Effector memory CD8-positive, alpha-beta T cell (primary cell): ENCODE results near the gene PAXX.

Experiments
- ATAC-seq: fragments of 150-1000 bp; cut with Tn5 transposase; replicated peaks from 2 replicates; pipeline ENCODE4 v1.10.0; 2021; ENCODE audit warnings: mild to moderate bottlenecking, moderate library complexity
- DNase-seq, 3 experiments: peaks; one replicate each; pipeline ENCODE4 v3.0.0; 2021
- H3K27ac Mint-ChIP-seq, 2 donors: one replicate each; pipeline ENCODE4 v1.8.0; 2022; ENCODE audit warnings: mild to moderate bottlenecking in 2 of 2, mixed read lengths in 2 of 2, moderate library complexity in 2 of 2
- H3K27me3 Mint-ChIP-seq, 2 donors: one replicate each; pipeline ENCODE4 v1.8.0; 2022; ENCODE audit warnings: mixed read lengths in 2 of 2
- H3K36me3 Mint-ChIP-seq: one replicate; pipeline ENCODE4 v1.8.0; 2022; ENCODE audit warnings: mild to moderate bottlenecking, moderate library complexity, mixed read lengths; ENCODE audit not compliant: insufficient read depth
- H3K4me1 Mint-ChIP-seq, 2 donors: one replicate each; pipeline ENCODE4 v1.8.0; 2022; ENCODE audit warnings: low read depth in 2 of 2, mixed read lengths in 2 of 2
- H3K4me3 Mint-ChIP-seq, 2 donors: one replicate each; pipeline ENCODE4 v1.8.0; 2022; ENCODE audit warnings: mild to moderate bottlenecking in 2 of 2, mixed read lengths in 2 of 2, moderate library complexity in 2 of 2
- H3K9me3 Mint-ChIP-seq, 2 donors: one replicate each; pipeline ENCODE4 v1.8.0; 2022; ENCODE audit warnings: mixed read lengths in 2 of 2

The PAXX gene

GRCh38 chr9:137040568-137040967 is 48.3 kb downstream of the PAXX start:
- no peak for DNase-seq
- no peak for ATAC-seq
- peaks cover 17% of the 10 kb centered on the region for H3K36me3 Mint-ChIP-seq
- no peak overlapping the region for H3K4me3 Mint-ChIP-seq
- peaks cover 10% of the 10 kb centered on the region in 2 donors for H3K27me3 Mint-ChIP-seq
- no peaks in the 10 kb centered on the region for H3K9me3 Mint-ChIP-seq
- no peak overlapping the region for H3K27ac Mint-ChIP-seq
- peaks cover 7 to 15% of the 10 kb centered on the region in 2 donors for H3K4me1 Mint-ChIP-seq

GRCh38 chr9:137041124-137041523 is 48.9 kb downstream of the PAXX start:
- Mint-ChIP-seq H3K4me1 (peaks cover 7 to 15% of the 10 kb centered on the region in 2 donors), H3K9me3 (no peaks in the 10 kb centered on the region), H3K4me3 (no peak overlapping the region), H3K36me3 (peaks cover 17% of the 10 kb centered on the region), H3K27me3 (peaks cover 10% of the 10 kb centered on the region in 2 donors), H3K27ac (no peak overlapping the region)
- no peak for ATAC-seq
- no peak for DNase-seq

- Mint-ChIP-seq H3K27ac (no peak overlapping the region), H3K27me3 (peaks cover 15 to 28% of the 10 kb centered on the region in 2 donors), H3K36me3 (peaks cover 18% of the 10 kb centered on the region), H3K4me3 (peak overlapping the region in 1 of 2 donors; percentile 82), H3K4me1 (peaks cover 7 to 18% of the 10 kb centered on the region in 2 donors), H3K9me3 (no peaks in the 10 kb centered on the region)
- DNase-seq: no peak
- ATAC-seq: no peak
Observed at GRCh38 chr9:137042751-137043727, 50.8 kb downstream of the PAXX start.
